Neuronal stem cell (in vitro differentiated cells): ENCODE measurements around the gene ABCC10.
A peak's percentile ranks its signal among the peaks of the same experiment; 100 is the strongest.

Experiments
- DNase-seq: peaks from one replicate; pipeline ENCODE4 v3.0.0-alpha.2; 2013; ENCODE audit warnings: low spot score
- H2AFZ ChIP-seq: one replicate; pipeline ENCODE4 v1.6.1; 2013; ENCODE audit warnings: mild to moderate bottlenecking, low read length, inconsistent platforms
- H2AK5ac ChIP-seq: 2 replicates; pipeline ENCODE4 v1.6.1; 2013; ENCODE audit warnings: low read depth, mild to moderate bottlenecking, inconsistent platforms, low read length, moderate library complexity, mixed read lengths
- H2BK120ac ChIP-seq: 2 replicates; pipeline ENCODE4 v1.6.1; 2013; ENCODE audit warnings: low read depth, mild to moderate bottlenecking, inconsistent platforms, low read length, moderate library complexity, mixed read lengths
- H2BK12ac ChIP-seq: one replicate; pipeline ENCODE4 v1.6.1; 2013; ENCODE audit warnings: low read length, inconsistent platforms
- H2BK15ac ChIP-seq: 2 replicates; pipeline ENCODE4 v1.6.1; 2013; ENCODE audit warnings: mild to moderate bottlenecking, low read length, inconsistent platforms, mixed read lengths
- H2BK5ac ChIP-seq: one replicate; pipeline ENCODE4 v1.6.1; 2013; ENCODE audit warnings: inconsistent platforms, mild to moderate bottlenecking, low read length, moderate library complexity
- H3K14ac ChIP-seq: one replicate; pipeline ENCODE4 v1.6.1; 2013; ENCODE audit warnings: low read length, inconsistent platforms
- H3K18ac ChIP-seq: 2 replicates; pipeline ENCODE4 v1.6.1; 2013; ENCODE audit warnings: low read length, inconsistent platforms
- H3K23ac ChIP-seq: 2 replicates; pipeline ENCODE4 v1.6.1; 2013; ENCODE audit warnings: low read depth, mild to moderate bottlenecking, mixed read lengths, low read length, inconsistent platforms; ENCODE audit not compliant: poor library complexity
- H3K27ac ChIP-seq: replicated peaks from 3 replicates; pipeline ENCODE4 v1.5.1; 2013; ENCODE audit warnings: low read length, inconsistent platforms
- H3K27me3 ChIP-seq, 3 experiments: 2 replicates each; pipeline ENCODE4 v1.6.1; 2013; ENCODE audit warnings: low read length in 3 of 3, mild to moderate bottlenecking in 2 of 3, inconsistent platforms in 1 of 3, low read depth in 1 of 3, mixed read lengths in 1 of 3, moderate library complexity in 1 of 3; ENCODE audit not compliant: control insufficient read depth in 3 of 3, insufficient read depth in 3 of 3
- H3K36me3 ChIP-seq, 2 donors: replicated peaks in 1 of 2; 2 replicates each; pipeline ENCODE4 v1.6.1; 2013; ENCODE audit warnings: low read length in 2 of 2; ENCODE audit not compliant: control insufficient read depth in 2 of 2, insufficient read depth in 2 of 2
- H3K4ac ChIP-seq: 2 replicates; pipeline ENCODE4 v1.6.1; 2013; ENCODE audit warnings: inconsistent platforms, mild to moderate bottlenecking, low read length, moderate library complexity
- H3K4me1 ChIP-seq, 2 donors: 1 replicate in 1 of 2; 2 replicates in 1 of 2; pipeline ENCODE4 v1.6.1; 2013; ENCODE audit warnings: low read length in 2 of 2, low read depth in 1 of 2; ENCODE audit not compliant: control insufficient read depth in 2 of 2, insufficient read depth in 1 of 2
- H3K4me2 ChIP-seq: one replicate; pipeline ENCODE4 v1.6.1; 2013; ENCODE audit warnings: mild to moderate bottlenecking, low read length, inconsistent platforms; ENCODE audit not compliant: insufficient read depth, poor library complexity, severe bottlenecking
- H3K4me3 ChIP-seq, 2 donors: 2 replicates each; pipeline ENCODE4 v1.5.1; 2013; ENCODE audit warnings: low read length in 2 of 2, mild to moderate bottlenecking in 2 of 2, inconsistent platforms in 1 of 2, moderate library complexity in 1 of 2
- H3K79me1 ChIP-seq: one replicate; pipeline ENCODE4 v1.6.1; 2013; ENCODE audit warnings: low read depth, mild to moderate bottlenecking, inconsistent platforms, low read length, moderate library complexity
- H3K9ac ChIP-seq: one replicate; pipeline ENCODE4 v1.6.1; 2013; ENCODE audit warnings: mild to moderate bottlenecking, low read depth, low read length, inconsistent platforms; ENCODE audit not compliant: poor library complexity
- H3K9me3 ChIP-seq, 2 donors: replicated peaks in 1 of 2; 2 replicates each; pipeline versions ENCODE3 to v1.6.1; 2013; ENCODE audit warnings: low read length in 2 of 2, mild to moderate bottlenecking in 2 of 2, inconsistent platforms in 1 of 2, low read depth in 1 of 2, mixed read lengths in 1 of 2, moderate library complexity in 1 of 2; ENCODE audit not compliant: control insufficient read depth in 2 of 2, insufficient read depth in 1 of 2
- H4K8ac ChIP-seq: one replicate; pipeline ENCODE4 v1.6.1; 2013; ENCODE audit warnings: low read depth, mild to moderate bottlenecking, inconsistent platforms, low read length, moderate library complexity
- H4K91ac ChIP-seq: one replicate; pipeline ENCODE4 v1.6.1; 2013; ENCODE audit warnings: low read length, low read depth, mild to moderate bottlenecking, inconsistent platforms; ENCODE audit not compliant: poor library complexity
- WGBS, 2 donors: extraction: QIAGEN DNeasy Blood & Tissue Kit; methylation state at CpG; one replicate each; pipeline ENCODE4 v1.1.7; 2013; ENCODE audit warnings: missing lambda C conversion rate in 2 of 2, mixed read lengths in 1 of 2; ENCODE audit not compliant: insufficient read length in 2 of 2, insufficient replicate concordance in 1 of 2; ENCODE audit errors: extremely low coverage in 2 of 2; 5-methylcytosine and 5-hydroxymethylcytosine counted together

Gene ABCC10

DNA sequence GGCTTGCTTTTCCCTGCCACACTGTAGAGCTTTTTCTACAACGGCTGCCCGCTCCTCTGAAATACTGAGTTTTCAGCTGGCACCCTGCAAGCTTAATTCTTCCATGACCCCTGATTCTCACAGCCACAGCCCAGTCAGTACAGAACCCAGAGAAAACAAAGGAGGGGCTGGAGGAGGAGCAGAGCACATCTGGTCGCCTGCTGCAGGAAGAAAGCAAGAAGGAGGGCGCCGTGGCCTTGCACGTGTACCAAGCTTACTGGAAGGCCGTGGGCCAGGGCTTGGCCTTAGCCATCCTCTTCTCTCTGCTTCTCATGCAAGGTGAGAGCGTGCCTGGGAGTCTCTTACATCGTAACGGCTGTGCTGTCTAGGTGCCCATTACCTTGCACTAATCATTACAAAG, 16.7 kb downstream of the ABCC10 start:
- H3K36me3 ChIP-seq, result peaks cover 28 to 57% of the 10 kb centered on the region in 2 donors
- no peak overlapping the region for H3K4me3 ChIP-seq
- no peak overlapping the region for H3K9ac ChIP-seq
- H2AFZ ChIP-seq, result no peak overlapping the region
- H4K91ac ChIP-seq, result no peak overlapping the region
- H4K8ac ChIP-seq, result no peak overlapping the region
- no peak overlapping the region for H3K14ac ChIP-seq
- H3K4ac ChIP-seq, result no peak overlapping the region
- H3K23ac ChIP-seq, result no peak overlapping the region
- no peak overlapping the region for H3K27ac ChIP-seq
- H3K79me1 ChIP-seq, result no peaks in the 10 kb centered on the region
- no CpG with 5 or more reads among the region's 10 CpGs for WGBS, 2 donors
- no peak overlapping the region for H2BK12ac ChIP-seq
- H3K27me3 ChIP-seq, result no peaks in the 10 kb centered on the region
- H3K4me2 ChIP-seq, result no peak overlapping the region
- DNase-seq, result no peak
- no peak overlapping the region for H2BK120ac ChIP-seq
- no peak overlapping the region for H2AK5ac ChIP-seq
- no peak overlapping the region for H2BK15ac ChIP-seq
- H3K18ac ChIP-seq, result no peak overlapping the region
- H3K9me3 ChIP-seq, result no peaks in the 10 kb centered on the region
- no peak overlapping the region for H2BK5ac ChIP-seq
- no peaks in the 10 kb centered on the region for H3K4me1 ChIP-seq

DNA sequence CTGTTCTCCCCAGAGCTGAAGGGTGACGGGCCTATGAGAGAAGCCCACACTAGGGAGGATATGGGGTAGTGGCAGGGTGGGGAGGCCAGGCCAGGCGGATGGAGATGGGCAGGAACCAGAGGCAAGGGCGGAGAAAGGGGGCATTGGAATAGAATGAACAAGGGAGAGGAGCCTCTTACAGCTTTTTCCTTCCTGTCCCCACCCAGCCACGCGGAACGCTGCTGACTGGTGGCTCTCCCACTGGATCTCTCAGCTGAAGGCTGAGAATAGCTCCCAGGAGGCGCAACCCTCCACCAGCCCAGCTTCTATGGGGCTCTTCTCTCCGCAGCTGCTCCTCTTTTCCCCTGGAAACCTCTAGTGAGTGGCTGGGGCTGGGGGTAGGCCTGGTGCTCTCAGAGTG, 17.2 kb downstream of the ABCC10 start:
- no peak overlapping the region for H4K91ac ChIP-seq
- H2AFZ ChIP-seq, result no peak overlapping the region
- peaks cover 32 to 62% of the 10 kb centered on the region in 2 donors for H3K36me3 ChIP-seq
- no peak overlapping the region for H2BK120ac ChIP-seq
- no peaks in the 10 kb centered on the region for H3K27me3 ChIP-seq
- H3K18ac ChIP-seq, result no peak overlapping the region
- no peak overlapping the region for H3K4me3 ChIP-seq
- H3K27ac ChIP-seq, result no peak overlapping the region
- peak overlapping the region; percentile 17 for H3K14ac ChIP-seq
- H3K9ac ChIP-seq, result no peak overlapping the region
- no peaks in the 10 kb centered on the region for H3K9me3 ChIP-seq
- H3K4me2 ChIP-seq, result no peak overlapping the region
- H3K4me1 ChIP-seq, result no peaks in the 10 kb centered on the region
- DNase-seq, result no peak
- H3K79me1 ChIP-seq, result no peaks in the 10 kb centered on the region
- H2BK12ac ChIP-seq, result no peak overlapping the region
- no peak overlapping the region for H2BK5ac ChIP-seq
- H2BK15ac ChIP-seq, result no peak overlapping the region
- no peak overlapping the region for H4K8ac ChIP-seq
- no peak overlapping the region for H2AK5ac ChIP-seq
- WGBS, 2 donors, result no CpG with 5 or more reads among the region's 8 CpGs
- H3K4ac ChIP-seq, result no peak overlapping the region
- no peak overlapping the region for H3K23ac ChIP-seq

DNA sequence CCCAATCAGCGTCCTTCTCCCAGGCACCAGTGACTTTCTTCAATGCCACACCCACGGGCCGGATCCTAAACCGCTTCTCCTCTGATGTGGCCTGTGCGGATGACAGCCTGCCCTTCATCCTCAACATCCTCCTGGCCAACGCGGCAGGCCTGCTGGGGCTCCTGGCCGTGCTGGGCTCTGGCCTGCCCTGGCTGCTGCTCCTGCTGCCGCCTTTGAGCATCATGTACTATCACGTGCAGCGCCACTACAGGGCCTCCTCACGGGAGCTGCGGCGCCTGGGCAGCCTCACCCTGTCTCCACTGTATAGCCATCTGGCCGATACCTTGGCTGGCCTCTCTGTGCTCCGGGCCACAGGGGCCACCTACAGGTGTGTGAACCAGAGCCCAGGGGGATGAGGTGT, 18.2 kb downstream of the ABCC10 start:
- Histone ChIP-seq H3K36me3 (peaks cover 39 to 70% of the 10 kb centered on the region in 2 donors), H3K9me3 (no peaks in the 10 kb centered on the region), H3K4me1 (no peaks in the 10 kb centered on the region), H4K8ac (no peak overlapping the region), H3K4me2 (no peak overlapping the region), H4K91ac (no peak overlapping the region), H3K18ac (no peak overlapping the region), H2AK5ac (no peak overlapping the region), H2BK120ac (no peak overlapping the region), H2BK12ac (no peak overlapping the region), H3K4me3 (no peak overlapping the region), H3K4ac (no peak overlapping the region), H3K14ac (no peak overlapping the region), H3K27ac (no peak overlapping the region), H3K79me1 (no peaks in the 10 kb centered on the region), H2BK5ac (no peak overlapping the region), H3K27me3 (no peaks in the 10 kb centered on the region), H2BK15ac (no peak overlapping the region), H3K23ac (no peak overlapping the region), H3K9ac (peak overlapping the region; percentile 80), H2AFZ (no peak overlapping the region)
- no CpG with 5 or more reads among the region's 16 CpGs for WGBS, 2 donors
- DNase-seq, result no peak

DNA sequence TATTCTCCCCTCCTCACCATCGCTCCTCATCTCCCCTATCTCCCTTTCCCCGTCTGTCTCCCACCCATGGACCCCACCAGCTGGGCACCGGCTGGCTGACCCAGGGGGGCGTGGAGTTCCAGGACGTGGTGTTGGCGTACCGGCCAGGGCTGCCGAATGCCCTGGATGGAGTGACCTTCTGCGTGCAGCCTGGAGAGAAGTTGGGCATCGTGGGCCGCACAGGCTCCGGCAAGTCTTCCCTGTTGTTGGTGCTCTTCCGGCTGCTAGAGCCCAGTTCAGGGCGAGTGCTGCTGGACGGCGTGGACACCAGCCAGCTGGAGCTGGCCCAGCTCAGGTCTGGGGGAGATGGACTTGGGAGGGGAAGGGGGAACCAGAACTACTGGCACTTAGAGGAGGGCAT, 20.3 kb downstream of the ABCC10 start:
- Histone ChIP-seq H3K4me3 (no peak overlapping the region), H3K27ac (no peak overlapping the region), H2BK15ac (no peak overlapping the region), H3K4me1 (no peaks in the 10 kb centered on the region), H3K36me3 (peaks cover 40 to 78% of the 10 kb centered on the region in 2 donors), H3K14ac (no peak overlapping the region), H3K4me2 (no peak overlapping the region), H3K27me3 (no peaks in the 10 kb centered on the region), H3K23ac (no peak overlapping the region), H2AFZ (no peak overlapping the region), H4K91ac (no peak overlapping the region), H2AK5ac (no peak overlapping the region), H2BK12ac (no peak overlapping the region), H3K9me3 (no peaks in the 10 kb centered on the region), H3K9ac (no peak overlapping the region), H2BK120ac (no peak overlapping the region), H3K18ac (no peak overlapping the region), H3K79me1 (no peaks in the 10 kb centered on the region), H4K8ac (no peak overlapping the region), H2BK5ac (no peak overlapping the region), H3K4ac (no peak overlapping the region)
- no peak for DNase-seq
- WGBS, 2 donors, result 100% methylated on average over 1 of the region's 16 CpGs; no CpG with 5 or more reads in 1 of the 2 donors
